ENCODE results near the gene TRIM27.
"Not testable (repeated sequence)": the region's sequence is repeated elsewhere in the genome, so short reads cannot be mapped to it uniquely, and the experiment has no call there.

TRIM27 gene

GRCh38 chr6:28953039-28953584 lies 29.3 kb upstream of the TRIM27 start:
- peaks cover 8 to 9% of the 10 kb centered on the region in 2 donors for H3K27me3 ChIP-seq (ENCODE audit: control insufficient read depth in 1 of 2, insufficient read depth in 2 of 2, low read length in 2 of 2)
- no peaks in the 10 kb centered on the region for H3K4me1 ChIP-seq (ENCODE audit: insufficient read depth, low read length)
- H3K9ac ChIP-seq (ENCODE audit: low read length), result no peak overlapping the region
- H3K9me3 ChIP-seq (ENCODE audit: low read length), result no peaks in the 10 kb centered on the region
- no peaks in the 10 kb centered on the region for H3K36me3 ChIP-seq (ENCODE audit: insufficient read depth, low read length)
- peak overlapping the region in 1 of 2 donors; percentile 17 for H3K4me3 ChIP-seq (ENCODE audit: low read depth in 1 of 2, low read length in 2 of 2)
- no peak overlapping the region for H3K27ac ChIP-seq (ENCODE audit: low read depth, low read length)

GRCh38 chr6:28949656-28950195 lies 25.9 kb upstream of the TRIM27 start:
- not testable (repeated sequence) for H3K4me1 ChIP-seq (ENCODE audit: insufficient read depth, low read length); H3K36me3 ChIP-seq (ENCODE audit: insufficient read depth, low read length); H3K27ac ChIP-seq (ENCODE audit: low read depth, low read length); H3K4me3 ChIP-seq (ENCODE audit: low read depth in 1 of 2, low read length in 2 of 2); H3K9ac ChIP-seq (ENCODE audit: low read length); H3K27me3 ChIP-seq (ENCODE audit: control insufficient read depth in 1 of 2, insufficient read depth in 2 of 2, low read length in 2 of 2); H3K9me3 ChIP-seq (ENCODE audit: low read length)

DNA sequence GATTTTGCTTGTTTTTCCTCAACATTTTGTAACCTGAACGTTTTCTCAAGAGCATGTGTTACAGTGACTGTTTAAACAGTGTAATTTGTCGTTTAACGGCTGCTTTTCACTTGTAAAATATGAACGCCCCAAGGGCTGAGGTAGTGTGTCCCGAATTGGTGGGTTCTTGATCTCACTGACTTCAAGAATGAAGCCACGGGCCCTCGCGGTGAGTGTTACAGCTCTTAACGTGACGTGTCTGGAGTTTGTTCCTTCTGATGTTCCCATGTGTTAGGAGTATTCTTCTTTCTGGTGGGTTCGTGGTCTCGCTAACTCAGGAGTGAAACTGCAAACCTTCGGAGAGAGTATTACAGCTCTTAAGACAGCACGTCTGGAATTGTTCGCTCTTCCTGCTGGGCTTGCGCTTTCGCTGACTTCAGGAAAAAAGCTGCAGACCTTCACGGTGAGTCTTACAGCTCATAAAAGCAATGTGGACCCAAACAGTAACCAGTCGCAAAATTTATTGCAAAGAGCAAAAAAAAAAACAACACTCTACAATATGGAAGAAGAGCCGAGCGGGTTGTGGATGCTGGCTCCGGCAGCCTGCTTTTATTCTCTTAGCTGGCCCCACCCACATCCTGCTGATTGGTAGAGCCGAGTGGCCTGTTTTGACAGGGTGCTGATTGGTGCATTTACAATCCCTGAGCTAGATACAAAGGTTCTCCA lies 25.1 kb upstream of the TRIM27 start:
- Histone ChIP-seq H3K4me1 (ENCODE audit: insufficient read depth, low read length) (no peaks in the 10 kb centered on the region), H3K9me3 (ENCODE audit: low read length) (no peaks in the 10 kb centered on the region), H3K4me3 (ENCODE audit: low read depth in 1 of 2, low read length in 2 of 2) (no peak overlapping the region), H3K27ac (ENCODE audit: low read depth, low read length) (no peak overlapping the region), H3K27me3 (ENCODE audit: control insufficient read depth in 1 of 2, insufficient read depth in 2 of 2, low read length in 2 of 2) (peaks cover under 1 to 5% of the 10 kb centered on the region in 2 donors), H3K36me3 (ENCODE audit: insufficient read depth, low read length) (no peaks in the 10 kb centered on the region), H3K9ac (ENCODE audit: low read length) (no peak overlapping the region)

DNA sequence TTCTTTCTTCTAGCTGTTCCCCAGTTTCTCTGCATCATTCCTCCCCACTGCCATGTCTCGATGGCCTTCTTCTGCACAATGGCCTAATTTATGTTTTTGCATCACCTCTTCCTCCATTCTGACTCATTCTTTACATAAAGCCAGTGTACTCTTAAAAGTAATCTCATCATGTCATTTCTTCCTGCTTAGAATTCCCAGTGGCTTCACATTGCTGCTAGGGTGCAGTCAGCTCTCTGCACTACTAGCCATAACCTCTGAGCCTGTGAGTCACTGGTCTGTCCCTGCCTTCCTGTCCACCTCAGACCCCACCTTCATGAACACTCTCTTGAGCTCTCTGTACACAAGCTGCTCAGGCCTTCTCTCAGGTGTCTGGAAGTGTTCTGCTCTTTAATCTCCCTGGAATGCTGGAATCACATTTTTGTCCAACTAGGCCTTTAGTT lies 24.1 kb upstream of the TRIM27 start:
- H3K4me3 ChIP-seq (ENCODE audit: low read depth in 1 of 2, low read length in 2 of 2), result no peak overlapping the region
- H3K27me3 ChIP-seq (ENCODE audit: control insufficient read depth in 1 of 2, insufficient read depth in 2 of 2, low read length in 2 of 2), result no peaks in the 10 kb centered on the region
- no peaks in the 10 kb centered on the region for H3K36me3 ChIP-seq (ENCODE audit: insufficient read depth, low read length)
- no peaks in the 10 kb centered on the region for H3K9me3 ChIP-seq (ENCODE audit: low read length)
- H3K27ac ChIP-seq (ENCODE audit: low read depth, low read length), result no peak overlapping the region
- peaks cover 4% of the 10 kb centered on the region for H3K4me1 ChIP-seq (ENCODE audit: insufficient read depth, low read length)
- no peak overlapping the region for H3K9ac ChIP-seq (ENCODE audit: low read length)

GRCh38 chr6:28947067-28947765 lies 23.4 kb upstream of the TRIM27 start:
- no peak overlapping the region for H3K4me3 ChIP-seq (ENCODE audit: low read depth in 1 of 2, low read length in 2 of 2)
- H3K27me3 ChIP-seq (ENCODE audit: control insufficient read depth in 1 of 2, insufficient read depth in 2 of 2, low read length in 2 of 2), result no peaks in the 10 kb centered on the region
- H3K4me1 ChIP-seq (ENCODE audit: insufficient read depth, low read length), result peaks cover 4% of the 10 kb centered on the region
- no peaks in the 10 kb centered on the region for H3K36me3 ChIP-seq (ENCODE audit: insufficient read depth, low read length)
- H3K27ac ChIP-seq (ENCODE audit: low read depth, low read length), result no peak overlapping the region
- no peak overlapping the region for H3K9ac ChIP-seq (ENCODE audit: low read length)
- H3K9me3 ChIP-seq (ENCODE audit: low read length), result no peaks in the 10 kb centered on the region

DNA sequence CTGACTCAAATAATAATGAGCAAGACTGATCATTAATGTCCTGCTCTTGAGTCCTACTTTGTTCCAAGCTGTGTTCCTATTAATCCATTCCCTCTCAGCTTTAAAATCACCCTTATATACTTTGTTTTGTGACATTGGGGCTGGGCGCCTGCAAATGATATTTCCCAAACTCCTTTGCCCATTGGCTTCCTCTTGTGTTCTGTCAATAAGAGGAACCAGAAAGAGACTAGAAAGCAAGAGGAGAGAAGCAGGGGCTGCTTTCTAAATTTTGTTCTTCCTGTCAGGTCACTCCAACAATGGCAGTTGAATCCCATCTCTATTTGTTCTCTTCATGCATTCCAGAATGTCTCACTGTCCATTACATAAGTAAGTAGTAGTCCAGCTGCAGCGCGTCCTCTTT lies 21.6 kb upstream of the TRIM27 start:
- no peaks in the 10 kb centered on the region for H3K36me3 ChIP-seq (ENCODE audit: insufficient read depth, low read length)
- H3K27ac ChIP-seq (ENCODE audit: low read depth, low read length), result no peak overlapping the region
- H3K4me3 ChIP-seq (ENCODE audit: low read depth in 1 of 2, low read length in 2 of 2), result no peak overlapping the region
- no peaks in the 10 kb centered on the region for H3K27me3 ChIP-seq (ENCODE audit: control insufficient read depth in 1 of 2, insufficient read depth in 2 of 2, low read length in 2 of 2)
- no peaks in the 10 kb centered on the region for H3K9me3 ChIP-seq (ENCODE audit: low read length)
- no peak overlapping the region for H3K9ac ChIP-seq (ENCODE audit: low read length)
- H3K4me1 ChIP-seq (ENCODE audit: insufficient read depth, low read length), result peaks cover 14% of the 10 kb centered on the region

- Histone ChIP-seq H3K9ac (ENCODE audit: low read length) (peak overlapping the region; percentile 86), H3K36me3 (ENCODE audit: insufficient read depth, low read length) (no peaks in the 10 kb centered on the region), H3K4me3 (ENCODE audit: low read depth in 1 of 2, low read length in 2 of 2) (peak overlapping the region; percentile 71 to 76), H3K27ac (ENCODE audit: low read depth, low read length) (peak overlapping the region; percentile 45), H3K4me1 (ENCODE audit: insufficient read depth, low read length) (peaks cover 21% of the 10 kb centered on the region), H3K9me3 (ENCODE audit: low read length) (no peaks in the 10 kb centered on the region), H3K27me3 (ENCODE audit: control insufficient read depth in 1 of 2, insufficient read depth in 2 of 2, low read length in 2 of 2) (no peaks in the 10 kb centered on the region)
These were observed 20.7 kb upstream of the TRIM27 start for GRCh38 chr6:28944412-28944865.

DNA sequence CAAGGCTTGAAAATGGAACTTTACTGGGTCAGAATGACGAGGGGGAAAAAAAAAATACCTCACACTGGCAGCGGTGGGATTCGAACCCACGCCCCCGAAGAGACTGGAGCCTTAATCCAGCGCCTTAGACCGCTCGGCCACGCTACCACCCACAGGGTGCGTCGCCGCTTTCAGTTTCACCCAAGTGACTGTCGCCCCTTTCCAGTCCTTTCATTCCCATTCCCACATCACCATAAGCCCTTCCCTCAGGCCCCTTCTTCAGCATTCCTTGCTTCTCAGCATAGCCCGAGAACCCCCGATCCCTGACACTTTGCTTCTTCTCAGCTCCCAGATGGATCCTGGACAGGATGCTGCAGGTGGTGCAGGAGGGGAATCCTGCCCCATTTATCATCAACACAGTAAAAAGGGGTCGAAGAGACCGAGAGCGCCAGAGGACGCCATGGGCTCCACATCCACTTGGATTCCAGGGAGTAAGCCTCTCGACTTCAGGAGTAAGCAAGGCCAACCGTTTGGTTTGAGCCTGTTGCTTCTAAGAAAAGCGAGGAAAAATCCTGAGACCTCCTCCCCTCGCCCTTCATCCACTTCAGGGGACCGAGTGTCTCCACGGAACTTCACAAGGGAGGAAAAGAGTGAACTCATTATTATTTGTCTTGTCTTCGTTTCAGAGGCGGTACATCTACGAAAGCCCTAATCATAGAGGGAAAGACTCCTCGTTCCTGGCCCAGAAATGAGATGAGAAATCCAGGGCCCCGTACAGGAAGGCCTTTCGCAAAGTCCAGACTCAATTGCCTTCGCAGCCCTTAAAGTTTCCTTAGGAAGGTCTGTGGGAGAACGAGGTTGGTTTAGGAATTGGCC lies 20.0 kb upstream of the TRIM27 start:
- H3K9me3 ChIP-seq (ENCODE audit: low read length), result no peaks in the 10 kb centered on the region
- peak overlapping the region; percentile 86 for H3K9ac ChIP-seq (ENCODE audit: low read length)
- H3K4me3 ChIP-seq (ENCODE audit: low read depth in 1 of 2, low read length in 2 of 2), result peak overlapping the region; percentile 71 to 76
- H3K4me1 ChIP-seq (ENCODE audit: insufficient read depth, low read length), result peaks cover 21% of the 10 kb centered on the region
- no peaks in the 10 kb centered on the region for H3K36me3 ChIP-seq (ENCODE audit: insufficient read depth, low read length)
- peak overlapping the region; percentile 45 for H3K27ac ChIP-seq (ENCODE audit: low read depth, low read length)
- H3K27me3 ChIP-seq (ENCODE audit: control insufficient read depth in 1 of 2, insufficient read depth in 2 of 2, low read length in 2 of 2), result no peaks in the 10 kb centered on the region

DNA sequence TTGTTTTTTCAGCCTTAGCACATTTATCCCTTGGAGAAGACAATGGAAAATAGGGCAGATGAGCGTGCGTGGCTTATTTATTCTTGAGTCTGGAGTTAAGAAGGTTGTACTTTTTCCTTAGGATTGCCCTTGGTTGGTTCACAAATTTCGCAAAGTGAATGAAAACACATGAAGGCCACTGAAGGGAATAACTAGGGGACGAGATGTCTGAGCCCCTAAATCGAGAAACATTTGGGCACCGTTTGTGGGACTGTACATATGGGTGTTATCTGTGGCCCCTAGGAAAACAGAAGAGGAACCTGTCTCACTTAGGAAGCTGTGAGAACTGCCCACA lies 19.4 kb upstream of the TRIM27 start:
- Histone ChIP-seq H3K9me3 (ENCODE audit: low read length) (no peaks in the 10 kb centered on the region), H3K9ac (ENCODE audit: low read length) (no peak overlapping the region), H3K4me1 (ENCODE audit: insufficient read depth, low read length) (peaks cover 21% of the 10 kb centered on the region), H3K27me3 (ENCODE audit: control insufficient read depth in 1 of 2, insufficient read depth in 2 of 2, low read length in 2 of 2) (no peaks in the 10 kb centered on the region), H3K36me3 (ENCODE audit: insufficient read depth, low read length) (no peaks in the 10 kb centered on the region), H3K4me3 (ENCODE audit: low read depth in 1 of 2, low read length in 2 of 2) (peak overlapping the region in 1 of 2 donors; percentile 71), H3K27ac (ENCODE audit: low read depth, low read length) (no peak overlapping the region)

GRCh38 chr6:28941684-28942448 lies 18.1 kb upstream of the TRIM27 start:
- no peak overlapping the region for H3K9ac ChIP-seq (ENCODE audit: low read length)
- peak overlapping the region; percentile 57 for H3K27ac ChIP-seq (ENCODE audit: low read depth, low read length)
- H3K9me3 ChIP-seq (ENCODE audit: low read length), result no peaks in the 10 kb centered on the region
- peaks cover 21% of the 10 kb centered on the region for H3K4me1 ChIP-seq (ENCODE audit: insufficient read depth, low read length)
- H3K4me3 ChIP-seq (ENCODE audit: low read depth in 1 of 2, low read length in 2 of 2), result peak overlapping the region in 1 of 2 donors; percentile 92
- no peaks in the 10 kb centered on the region for H3K27me3 ChIP-seq (ENCODE audit: control insufficient read depth in 1 of 2, insufficient read depth in 2 of 2, low read length in 2 of 2)
- H3K36me3 ChIP-seq (ENCODE audit: insufficient read depth, low read length), result no peaks in the 10 kb centered on the region

Data from muscle layer of colon (tissue), 2 donors.